ENCODE measurements around the gene CWF19L2.
"Not testable (repeated sequence)": the region's sequence is repeated elsewhere in the genome, so short reads cannot be mapped to it uniquely, and the experiment has no call there.

The CWF19L2 gene

DNA sequence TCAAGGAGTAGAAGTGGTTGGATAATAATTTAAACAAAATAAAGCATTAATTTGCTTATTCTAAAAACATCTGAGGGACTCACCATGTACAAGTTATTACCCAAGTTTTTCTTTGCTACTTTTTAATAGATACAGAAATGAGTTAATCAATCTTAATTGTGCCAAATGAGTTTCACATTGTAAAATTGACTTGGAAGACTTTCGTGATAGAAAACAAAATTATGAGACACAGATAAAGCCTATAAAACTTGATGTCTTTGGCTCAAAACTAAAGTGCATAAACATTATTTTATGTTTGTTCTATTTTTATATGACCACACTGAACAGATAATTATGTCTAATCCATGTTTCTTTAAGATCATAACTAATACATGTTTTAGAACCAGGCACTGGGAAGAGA, 10.1 kb upstream of the CWF19L2 start:
- Mint-ChIP-seq H3K4me1 (ENCODE audit: low read depth) (no peaks in the 10 kb centered on the region), H3K4me3 (no peak overlapping the region), H3K27me3 (ENCODE audit: low read depth) (peaks cover 14% of the 10 kb centered on the region), H3K27ac (no peak overlapping the region), H3K9me3 (peaks cover 8% of the 10 kb centered on the region), H3K36me3 (ENCODE audit: low read depth) (no peaks in the 10 kb centered on the region)
- no peak for DNase-seq (ENCODE audit: low spot score)

DNA sequence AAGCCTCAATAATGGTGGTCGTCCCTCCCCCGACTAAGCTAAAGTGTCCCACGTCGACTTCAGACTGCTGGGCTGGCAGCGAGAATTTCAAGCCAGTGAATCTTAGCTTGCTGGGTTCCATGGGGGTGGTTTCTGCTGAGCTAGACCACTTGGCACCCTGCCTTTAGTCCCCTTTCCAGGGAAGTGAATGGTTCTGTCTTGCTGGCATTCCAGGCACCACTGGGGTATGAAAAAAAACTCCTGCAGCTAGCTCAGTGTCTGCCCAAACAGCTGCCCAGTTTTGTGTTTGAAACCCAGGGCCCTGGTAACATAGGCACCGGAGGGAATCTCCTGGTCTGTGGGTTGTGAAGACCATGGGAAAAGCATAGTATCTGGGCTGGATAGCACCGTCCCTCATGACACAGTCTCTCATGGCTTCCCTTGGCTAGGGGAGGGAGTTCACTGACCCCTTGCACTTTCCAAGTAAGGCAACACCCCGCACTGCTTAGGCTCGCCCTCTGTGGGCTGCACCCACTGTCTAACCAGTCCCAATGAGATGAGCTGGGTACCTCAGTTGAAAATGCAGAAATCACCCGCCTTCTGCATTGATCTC, 8.7 kb upstream of the CWF19L2 start:
- H3K4me3 Mint-ChIP-seq; H3K4me1 Mint-ChIP-seq (ENCODE audit: low read depth); H3K36me3 Mint-ChIP-seq (ENCODE audit: low read depth); H3K27ac Mint-ChIP-seq; DNase-seq (ENCODE audit: low spot score); H3K9me3 Mint-ChIP-seq: not testable (repeated sequence)
- peaks cover 15% of the 10 kb centered on the region for H3K27me3 Mint-ChIP-seq (ENCODE audit: low read depth)

DNA sequence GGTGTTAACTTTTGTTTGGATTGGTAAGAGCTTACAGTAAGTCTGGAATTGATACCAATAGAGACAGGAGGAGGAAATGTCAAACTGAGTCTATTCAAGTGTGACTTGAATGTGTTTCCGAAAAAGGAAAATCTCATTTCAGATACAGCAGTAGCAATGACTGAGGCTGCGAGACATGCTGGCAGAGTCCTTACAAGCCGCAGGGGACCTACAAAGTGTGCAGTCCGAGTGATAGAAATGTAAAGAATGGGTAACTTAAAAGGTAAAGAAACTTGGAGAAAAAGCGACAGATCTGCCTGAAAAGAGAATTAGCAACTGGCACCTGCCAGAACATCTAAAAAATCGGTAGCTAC, 444 bp downstream of the CWF19L2 start:
- peaks cover 26% of the 10 kb centered on the region for H3K4me1 Mint-ChIP-seq (ENCODE audit: low read depth)
- peaks cover 14% of the 10 kb centered on the region for H3K36me3 Mint-ChIP-seq (ENCODE audit: low read depth)
- peak overlapping the region; percentile 85 for H3K27ac Mint-ChIP-seq
- no peaks in the 10 kb centered on the region for H3K9me3 Mint-ChIP-seq
- peak overlapping the region; percentile 91 for H3K4me3 Mint-ChIP-seq
- H3K27me3 Mint-ChIP-seq (ENCODE audit: low read depth): peaks cover 2% of the 10 kb centered on the region
- DNase-seq (ENCODE audit: low spot score): peak; percentile 5

DNA sequence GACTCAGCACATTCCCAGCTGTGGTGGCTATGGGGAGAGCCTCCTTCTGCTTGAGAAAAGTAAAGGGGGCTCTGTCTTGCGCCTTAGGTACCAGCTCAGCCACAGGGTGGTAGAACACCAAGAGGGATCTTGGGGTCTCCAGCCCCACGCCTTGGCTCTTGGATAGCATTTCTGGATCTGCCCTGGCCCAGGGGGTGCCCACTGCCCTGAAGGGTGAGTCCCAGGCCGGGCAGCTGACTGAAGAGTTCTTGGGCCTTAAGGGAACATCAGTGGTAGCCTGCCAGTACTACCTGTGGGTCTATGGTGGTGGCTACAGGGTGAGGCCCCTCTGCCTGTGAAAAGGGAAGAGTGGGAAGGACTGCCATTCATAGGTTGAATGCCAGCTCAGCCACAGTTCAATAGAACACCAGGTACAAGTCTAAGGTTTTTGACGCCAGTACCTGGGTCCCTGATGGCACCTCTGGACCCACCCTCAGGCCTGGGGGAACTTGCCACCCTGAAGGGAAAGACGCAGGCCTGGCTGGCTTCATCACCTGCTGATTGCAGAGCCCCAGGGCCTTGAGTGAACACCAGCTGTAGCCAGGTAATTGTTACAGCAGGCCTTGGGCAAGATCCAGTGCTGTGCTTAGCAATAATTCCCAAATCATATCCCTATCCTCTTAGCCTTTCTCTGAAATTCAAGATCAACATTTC, 3.9 kb downstream of the CWF19L2 start:
- H3K27me3 Mint-ChIP-seq (ENCODE audit: low read depth): no peaks in the 10 kb centered on the region
- H3K36me3 Mint-ChIP-seq (ENCODE audit: low read depth): peaks cover 21% of the 10 kb centered on the region
- no peak overlapping the region for H3K4me3 Mint-ChIP-seq
- peaks cover 33% of the 10 kb centered on the region for H3K4me1 Mint-ChIP-seq (ENCODE audit: low read depth)
- H3K9me3 Mint-ChIP-seq: no peaks in the 10 kb centered on the region
- no peak for DNase-seq (ENCODE audit: low spot score)
- H3K27ac Mint-ChIP-seq: no peak overlapping the region

- Mint-ChIP-seq H3K4me3 (no peak overlapping the region), H3K36me3 (ENCODE audit: low read depth) (peaks cover 40% of the 10 kb centered on the region), H3K27ac (no peak overlapping the region)
Observed at GRCh38 chr11:107446822-107447431, 10.7 kb downstream of the CWF19L2 start.

DNA sequence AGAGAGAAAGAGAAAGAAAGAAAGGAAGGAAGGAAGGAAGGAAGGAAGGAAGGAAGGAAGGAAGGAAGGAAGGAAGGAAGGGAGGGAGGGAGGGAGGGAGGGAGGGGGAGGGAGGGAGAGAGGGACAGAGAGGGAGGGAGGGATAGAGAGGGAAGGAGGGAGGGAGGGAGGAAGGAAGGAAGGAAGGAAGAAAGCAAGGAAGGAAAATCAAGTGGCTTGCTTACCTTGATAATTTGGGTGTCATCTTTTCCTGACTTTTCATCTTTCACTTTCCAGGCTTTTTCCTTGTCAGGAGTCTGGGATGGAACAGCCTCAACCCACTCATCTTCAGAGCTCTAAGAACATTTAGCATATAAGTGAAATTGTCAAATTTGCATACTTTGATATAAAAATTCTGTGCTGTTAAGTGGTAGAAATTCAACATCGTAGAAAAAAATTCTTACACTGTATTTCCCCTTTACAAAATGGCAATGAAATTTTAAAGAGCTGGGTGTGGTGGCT, 14.9 kb downstream of the CWF19L2 start:
- no peak overlapping the region for H3K27ac Mint-ChIP-seq
- H3K4me3 Mint-ChIP-seq: no peak overlapping the region
- DNase-seq (ENCODE audit: low spot score): no peak
- H3K27me3 Mint-ChIP-seq (ENCODE audit: low read depth): no peaks in the 10 kb centered on the region
- peaks cover 7% of the 10 kb centered on the region for H3K4me1 Mint-ChIP-seq (ENCODE audit: low read depth)
- H3K36me3 Mint-ChIP-seq (ENCODE audit: low read depth): peaks cover 48% of the 10 kb centered on the region
- H3K9me3 Mint-ChIP-seq: no peaks in the 10 kb centered on the region

More at GRCh38 chr11:107446822-107447431, 10.7 kb downstream of the CWF19L2 start:
- Mint-ChIP-seq H3K9me3 (no peaks in the 10 kb centered on the region), H3K27me3 (ENCODE audit: low read depth) (no peaks in the 10 kb centered on the region), H3K4me1 (ENCODE audit: low read depth) (peaks cover 13% of the 10 kb centered on the region)
- DNase-seq (ENCODE audit: low spot score): no peak

GRCh38 chr11:107439586-107440167, 17.9 kb downstream of the CWF19L2 start:
- Mint-ChIP-seq H3K9me3 (no peaks in the 10 kb centered on the region), H3K36me3 (ENCODE audit: low read depth) (peaks cover 30% of the 10 kb centered on the region), H3K27me3 (ENCODE audit: low read depth) (no peaks in the 10 kb centered on the region), H3K4me1 (ENCODE audit: low read depth) (peaks cover 2% of the 10 kb centered on the region), H3K4me3 (no peak overlapping the region), H3K27ac (no peak overlapping the region)
- no peak for DNase-seq (ENCODE audit: low spot score)

DNA sequence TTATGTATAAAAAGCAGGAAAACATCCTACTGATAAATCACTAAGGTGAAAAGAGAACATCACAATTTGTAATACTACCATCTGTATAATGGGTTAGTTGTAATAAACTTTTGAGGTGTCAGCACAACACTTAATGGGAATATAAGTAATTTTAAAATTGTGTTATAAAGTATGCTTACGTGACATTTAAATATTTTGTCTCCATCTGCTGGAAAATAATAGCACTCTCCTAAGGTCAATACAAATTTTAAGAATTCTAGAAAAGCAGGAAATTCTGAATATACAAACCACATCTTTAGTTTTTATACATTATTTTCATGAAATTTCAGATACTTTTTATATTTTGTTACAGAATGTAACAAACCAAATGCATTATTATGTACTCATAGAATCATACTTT, 19.5 kb downstream of the CWF19L2 start:
- H3K27ac Mint-ChIP-seq: no peak overlapping the region
- DNase-seq (ENCODE audit: low spot score): no peak
- H3K36me3 Mint-ChIP-seq (ENCODE audit: low read depth): peaks cover 22% of the 10 kb centered on the region
- no peaks in the 10 kb centered on the region for H3K9me3 Mint-ChIP-seq
- H3K4me3 Mint-ChIP-seq: no peak overlapping the region
- H3K27me3 Mint-ChIP-seq (ENCODE audit: low read depth): no peaks in the 10 kb centered on the region
- H3K4me1 Mint-ChIP-seq (ENCODE audit: low read depth): no peaks in the 10 kb centered on the region

DNA sequence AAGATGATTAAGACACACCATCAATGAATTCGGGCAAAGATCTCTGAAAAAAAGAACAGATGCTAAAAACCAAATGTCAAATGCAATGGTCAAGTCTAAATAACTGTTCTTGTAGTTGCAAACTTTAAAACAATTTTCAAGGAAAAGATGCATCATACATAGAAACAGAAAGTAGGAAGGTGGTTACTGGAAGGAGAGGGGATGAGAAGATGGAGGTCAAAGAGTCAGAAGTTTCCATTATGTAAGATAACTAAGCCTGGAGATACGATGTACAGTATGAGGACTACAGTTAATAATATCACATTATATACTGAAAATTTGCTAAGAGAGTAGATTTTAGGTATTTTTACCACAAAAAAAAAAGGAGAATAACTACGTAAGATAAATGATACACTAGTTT, 27.1 kb downstream of the CWF19L2 start:
- H3K4me1 Mint-ChIP-seq (ENCODE audit: low read depth): peaks cover 3% of the 10 kb centered on the region
- no peak for DNase-seq (ENCODE audit: low spot score)
- no peak overlapping the region for H3K4me3 Mint-ChIP-seq
- no peak overlapping the region for H3K27ac Mint-ChIP-seq
- no peaks in the 10 kb centered on the region for H3K27me3 Mint-ChIP-seq (ENCODE audit: low read depth)
- no peaks in the 10 kb centered on the region for H3K9me3 Mint-ChIP-seq
- peaks cover 29% of the 10 kb centered on the region for H3K36me3 Mint-ChIP-seq (ENCODE audit: low read depth)

DNA sequence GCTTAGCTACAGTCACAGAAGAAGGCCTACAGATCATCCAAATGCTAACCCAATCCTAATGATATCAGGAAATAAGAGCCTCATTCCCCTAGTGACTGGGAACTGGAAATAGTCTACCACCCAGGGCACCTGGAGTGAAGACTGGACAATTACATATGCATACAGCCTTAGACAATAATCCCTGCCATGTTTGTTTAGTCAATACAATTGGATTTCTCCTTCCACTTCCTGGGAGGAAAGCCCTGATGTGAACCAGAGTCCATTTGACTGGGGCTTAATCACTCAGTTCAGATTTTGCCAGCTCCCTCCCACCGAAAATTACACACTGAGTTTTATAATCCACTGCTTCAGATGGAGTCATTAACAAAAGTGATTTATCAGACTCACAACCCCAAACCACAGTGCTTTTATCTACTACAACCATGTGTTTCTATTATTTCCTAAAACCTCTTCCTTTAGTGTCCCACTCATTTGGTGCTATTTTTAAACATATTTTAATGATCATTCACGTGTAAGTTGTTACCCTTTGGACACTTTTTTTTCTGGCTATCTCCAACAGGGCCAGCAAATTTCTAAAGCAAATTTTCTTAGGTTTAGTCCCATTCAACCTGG, 29.9 kb downstream of the CWF19L2 start:
- Mint-ChIP-seq H3K36me3 (ENCODE audit: low read depth) (peaks cover 29% of the 10 kb centered on the region), H3K27me3 (ENCODE audit: low read depth) (no peaks in the 10 kb centered on the region), H3K4me3 (no peak overlapping the region), H3K4me1 (ENCODE audit: low read depth) (peaks cover 3% of the 10 kb centered on the region), H3K27ac (no peak overlapping the region), H3K9me3 (no peaks in the 10 kb centered on the region)
- DNase-seq (ENCODE audit: low spot score): no peak

DNA sequence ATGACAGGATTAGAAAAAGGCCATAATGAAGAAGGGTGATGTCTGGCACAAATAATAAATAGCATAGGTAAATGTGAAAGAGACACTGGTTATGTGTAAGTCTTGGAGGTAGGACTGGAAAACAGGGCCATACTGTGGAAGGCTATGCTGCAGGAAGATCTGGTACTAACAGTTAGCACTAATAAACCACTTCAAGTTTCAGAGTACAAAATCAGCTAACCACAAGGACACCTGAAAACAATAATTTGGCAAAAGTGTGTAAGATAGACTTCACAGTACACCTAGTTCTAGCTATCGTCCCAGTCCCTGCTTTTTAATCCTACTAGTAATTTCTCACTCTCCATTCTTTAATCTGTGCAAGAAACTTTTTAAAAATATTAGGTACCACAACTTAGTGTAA, 44.3 kb downstream of the CWF19L2 start:
- H3K36me3 Mint-ChIP-seq (ENCODE audit: low read depth): peaks cover 25% of the 10 kb centered on the region
- H3K27ac Mint-ChIP-seq: no peak overlapping the region
- no peaks in the 10 kb centered on the region for H3K27me3 Mint-ChIP-seq (ENCODE audit: low read depth)
- DNase-seq (ENCODE audit: low spot score): no peak
- no peaks in the 10 kb centered on the region for H3K9me3 Mint-ChIP-seq
- peaks cover 7% of the 10 kb centered on the region for H3K4me1 Mint-ChIP-seq (ENCODE audit: low read depth)
- no peak overlapping the region for H3K4me3 Mint-ChIP-seq

DNA sequence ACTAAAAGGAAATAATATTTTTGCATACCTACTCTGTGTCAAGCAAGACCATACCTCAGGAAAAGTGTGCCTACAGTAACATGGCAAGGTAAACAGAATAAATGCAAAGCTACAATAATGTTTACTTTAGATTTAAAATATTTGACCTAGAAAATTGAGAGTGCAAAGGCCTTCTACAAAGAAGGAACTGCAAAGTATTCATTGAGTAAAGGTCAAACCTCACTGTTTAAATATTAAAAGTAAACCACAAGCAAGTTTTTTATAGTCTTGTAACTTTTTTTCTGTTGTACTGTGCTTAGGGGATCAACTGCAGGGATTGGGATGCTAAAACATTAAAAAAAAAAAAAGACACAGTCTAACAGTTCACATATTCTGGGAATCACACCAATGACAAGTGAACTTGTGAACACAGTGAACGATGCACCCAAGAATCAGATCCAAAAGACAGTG, 48.8 kb downstream of the CWF19L2 start:
- peaks cover 7% of the 10 kb centered on the region for H3K4me1 Mint-ChIP-seq (ENCODE audit: low read depth)
- no peaks in the 10 kb centered on the region for H3K27me3 Mint-ChIP-seq (ENCODE audit: low read depth)
- H3K9me3 Mint-ChIP-seq: peaks cover under 1% of the 10 kb centered on the region
- H3K36me3 Mint-ChIP-seq (ENCODE audit: low read depth): peaks cover 15% of the 10 kb centered on the region
- no peak overlapping the region for H3K27ac Mint-ChIP-seq
- no peak overlapping the region for H3K4me3 Mint-ChIP-seq
- no peak for DNase-seq (ENCODE audit: low spot score)

- H3K36me3 Mint-ChIP-seq (ENCODE audit: low read depth): peaks cover 24% of the 10 kb centered on the region
- H3K27me3 Mint-ChIP-seq (ENCODE audit: low read depth): no peaks in the 10 kb centered on the region
- no peak overlapping the region for H3K27ac Mint-ChIP-seq
- no peak for DNase-seq (ENCODE audit: low spot score)
- no peaks in the 10 kb centered on the region for H3K4me1 Mint-ChIP-seq (ENCODE audit: low read depth)
- peaks cover 11% of the 10 kb centered on the region for H3K9me3 Mint-ChIP-seq
- no peak overlapping the region for H3K4me3 Mint-ChIP-seq
Observed at GRCh38 chr11:107405260-107405659, 52.4 kb downstream of the CWF19L2 start.

GRCh38 chr11:107401131-107401530, 56.5 kb downstream of the CWF19L2 start:
- H3K27me3 Mint-ChIP-seq (ENCODE audit: low read depth); H3K4me1 Mint-ChIP-seq (ENCODE audit: low read depth); DNase-seq (ENCODE audit: low spot score); H3K27ac Mint-ChIP-seq; H3K4me3 Mint-ChIP-seq: not testable (repeated sequence)
- peaks cover 39% of the 10 kb centered on the region for H3K36me3 Mint-ChIP-seq (ENCODE audit: low read depth)
- H3K9me3 Mint-ChIP-seq: peaks cover 23% of the 10 kb centered on the region
